Mesenchymal stem cell (in vitro differentiated cells and primary cell): Measurements from ENCODE around the gene SLC6A5. TPM values are rescaled to one million over a fixed set of nuclear protein-coding genes. Genes with fewer than 3 reads are reported as not detected.
"Not testable (repeated sequence)": the region's sequence is repeated elsewhere in the genome, so short reads cannot be mapped to it uniquely, and the experiment has no call there.

Source experiments
- DNase-seq: peaks from one replicate; pipeline ENCODE4 v3.0.0-alpha.2; 2013
- H2AFZ ChIP-seq: one replicate; pipeline ENCODE4 v1.6.1; 2013; ENCODE audit warnings: low read depth, mild to moderate bottlenecking, control low read depth, inconsistent platforms, low read length, moderate library complexity
- H2AK5ac ChIP-seq: 2 replicates; pipeline ENCODE4 v1.6.1; 2013; ENCODE audit warnings: low read length, moderate library complexity, mild to moderate bottlenecking, inconsistent platforms; ENCODE audit not compliant: severe bottlenecking
- H2BK120ac ChIP-seq: one replicate; pipeline ENCODE4 v1.6.1; 2013; ENCODE audit warnings: low read depth, mild to moderate bottlenecking, inconsistent platforms, low read length, moderate library complexity
- H2BK12ac ChIP-seq, 2 experiments: one replicate each; pipeline ENCODE4 v1.6.1; 2013; ENCODE audit warnings: inconsistent platforms in 2 of 2, low read length in 2 of 2, mild to moderate bottlenecking in 2 of 2, moderate library complexity in 2 of 2, control low read depth in 1 of 2
- H2BK15ac ChIP-seq: one replicate; pipeline ENCODE4 v1.6.1; 2013; ENCODE audit warnings: mild to moderate bottlenecking, low read depth, inconsistent platforms; ENCODE audit not compliant: poor library complexity, severe bottlenecking
- H2BK5ac ChIP-seq: 2 replicates; pipeline ENCODE4 v1.6.1; 2013; ENCODE audit warnings: low read depth, mild to moderate bottlenecking, low read length, control low read depth, inconsistent platforms; ENCODE audit not compliant: poor library complexity, severe bottlenecking
- H3K14ac ChIP-seq, 2 experiments: one replicate each; pipeline ENCODE4 v1.6.1; 2013; ENCODE audit warnings: inconsistent platforms in 2 of 2, low read length in 2 of 2, control low read depth in 1 of 2, mild to moderate bottlenecking in 1 of 2, moderate library complexity in 1 of 2
- H3K18ac ChIP-seq, 2 experiments: one replicate each; pipeline ENCODE4 v1.6.1; 2013; ENCODE audit warnings: inconsistent platforms in 2 of 2, low read length in 2 of 2, control low read depth in 1 of 2, low read depth in 1 of 2, mild to moderate bottlenecking in 1 of 2
- H3K23ac ChIP-seq, 2 experiments: one replicate each; pipeline ENCODE4 v1.6.1; 2013; ENCODE audit warnings: inconsistent platforms in 2 of 2, low read length in 2 of 2, mild to moderate bottlenecking in 2 of 2, moderate library complexity in 2 of 2, control low read depth in 1 of 2
- H3K27ac ChIP-seq: 2 replicates; pipeline ENCODE4 v1.5.1; 2013; ENCODE audit warnings: mild to moderate bottlenecking, moderate library complexity, low read length, control low read depth, inconsistent platforms; ENCODE audit not compliant: poor library complexity, severe bottlenecking
- H3K27me3 ChIP-seq, 2 experiments: 2 replicates each; pipeline versions ENCODE4 v1.6.1 to v1.7.0; 2013; ENCODE audit warnings: low read length in 2 of 2, mild to moderate bottlenecking in 2 of 2, moderate library complexity in 2 of 2, control low read depth in 1 of 2, inconsistent platforms in 1 of 2; ENCODE audit not compliant: control insufficient read depth in 1 of 2, insufficient read depth in 1 of 2
- H3K36me3 ChIP-seq, 2 experiments: 2 replicates each; pipeline versions ENCODE4 v1.6.1 to v1.7.0; 2013; ENCODE audit warnings: low read length in 2 of 2, control low read depth in 1 of 2, inconsistent platforms in 1 of 2, low read depth in 1 of 2, mild to moderate bottlenecking in 1 of 2; ENCODE audit not compliant: insufficient read depth in 2 of 2, control insufficient read depth in 1 of 2
- H3K4ac ChIP-seq, 2 experiments: one replicate each; pipeline ENCODE4 v1.6.1; 2013; ENCODE audit warnings: inconsistent platforms in 2 of 2, low read length in 2 of 2, mild to moderate bottlenecking in 2 of 2, moderate library complexity in 2 of 2, control low read depth in 1 of 2, low read depth in 1 of 2
- H3K4me1 ChIP-seq: 2 replicates; pipeline ENCODE4 v1.6.1; 2013; ENCODE audit warnings: low read depth, low read length, control low read depth; ENCODE audit not compliant: control insufficient read depth, insufficient read depth
- H3K4me2 ChIP-seq: 2 replicates; pipeline ENCODE4 v1.6.1; 2013; ENCODE audit warnings: low read length, mild to moderate bottlenecking, inconsistent platforms; ENCODE audit not compliant: poor library complexity, severe bottlenecking
- H3K4me3 ChIP-seq, 2 experiments: 2 replicates each; pipeline versions ENCODE4 v1.5.1 to v1.7.0; 2013; ENCODE audit warnings: low read length in 2 of 2, mild to moderate bottlenecking in 2 of 2, control low read depth in 1 of 2, low read depth in 1 of 2; ENCODE audit not compliant: insufficient read depth in 1 of 2
- H3K79me1 ChIP-seq: replicated peaks from 2 replicates; pipeline ENCODE4 v1.6.1; 2013; ENCODE audit warnings: mild to moderate bottlenecking, control low read depth, low read length, inconsistent platforms; ENCODE audit not compliant: poor library complexity, severe bottlenecking
- H3K9ac ChIP-seq: 2 replicates; pipeline ENCODE4 v1.7.0; 2013; ENCODE audit warnings: mild to moderate bottlenecking, low read length, moderate library complexity
- H3K9me3 ChIP-seq: 2 replicates; pipeline ENCODE4 v1.7.0; 2013; ENCODE audit warnings: mild to moderate bottlenecking, low read length; ENCODE audit not compliant: control insufficient read depth
- H4K8ac ChIP-seq: one replicate; pipeline ENCODE4 v1.6.1; 2013; ENCODE audit warnings: inconsistent platforms, mild to moderate bottlenecking, low read length, moderate library complexity
- H4K91ac ChIP-seq: one replicate; pipeline ENCODE4 v1.6.1; 2013; ENCODE audit warnings: mild to moderate bottlenecking, low read length, inconsistent platforms
- WGBS: methylation state at CpG from one replicate; pipeline ENCODE4 v1.1.7; 2013; ENCODE audit warnings: mixed read lengths; 5-methylcytosine and 5-hydroxymethylcytosine counted together
- polyA plus RNA-seq, 2 experiments: library from polyadenylated mRNA; stranded (reverse); fragments of 200-250 nt; gene quantifications; one replicate each; pipeline ENCODE4 v1.2.3, GENCODE V29; 2013

The SLC6A5 gene
- not detected for polyA plus RNA-seq (2013, experiment 1 of 2)
- polyA plus RNA-seq (2013, experiment 2 of 2), result not detected

GRCh38 chr11:20599221-20600019 is at the start of gene SLC6A5:
TSS of gene SLC6A5 (plus strand) at chr11:20599608. CDS start at chr11:20599673, 65 bp downstream.
- H4K91ac ChIP-seq, result no peak within 1 kb of the TSS
- 29% methylated on average over 25 of the region's 25 CpGs for WGBS
- peaks cover 8% of the 10 kb centered on the region for H3K4me1 ChIP-seq

DNA sequence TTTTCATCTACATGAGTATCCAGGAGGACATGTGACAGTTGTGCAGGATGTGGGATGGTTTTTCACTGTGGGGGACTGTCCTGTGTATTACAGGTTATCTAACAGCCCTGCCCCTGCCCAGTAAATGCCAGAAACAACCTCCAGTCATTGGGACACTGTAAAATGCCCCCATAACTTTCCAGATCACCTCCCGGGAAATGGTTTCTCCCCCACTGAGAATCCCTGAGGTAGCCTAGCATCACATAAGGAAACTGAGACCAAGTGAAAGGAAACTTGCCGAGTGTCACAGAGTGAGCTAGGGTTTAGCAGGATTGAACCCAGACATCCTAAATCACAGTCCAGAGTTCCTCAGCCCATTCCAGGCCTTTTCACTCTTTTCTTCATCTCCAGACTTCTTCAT is 48.3 kb upstream of the SLC6A5 start:
- H2BK12ac ChIP-seq, result no peak overlapping the region
- no peak overlapping the region for H3K9ac ChIP-seq
- H3K27ac ChIP-seq, result no peak overlapping the region
- H4K8ac ChIP-seq, result no peak overlapping the region
- 53% methylated on average over 2 of the region's 2 CpGs for WGBS
- no peak overlapping the region for H2AK5ac ChIP-seq
- no peak overlapping the region for H2BK5ac ChIP-seq
- H4K91ac ChIP-seq, result no peak overlapping the region
- H3K9me3 ChIP-seq, result no peaks in the 10 kb centered on the region
- no peaks in the 10 kb centered on the region for H3K36me3 ChIP-seq
- no peak overlapping the region for H3K4me2 ChIP-seq
- H3K18ac ChIP-seq, result no peak overlapping the region
- H3K4me3 ChIP-seq, result no peak overlapping the region
- no peak for DNase-seq
- H3K27me3 ChIP-seq, result no peaks in the 10 kb centered on the region
- H3K4ac ChIP-seq, result no peak overlapping the region
- H2BK15ac ChIP-seq, result no peak overlapping the region
- H3K14ac ChIP-seq, result no peak overlapping the region
- no peaks in the 10 kb centered on the region for H3K4me1 ChIP-seq
- no peak overlapping the region for H3K23ac ChIP-seq
- H3K79me1 ChIP-seq, result no peaks in the 10 kb centered on the region
- H2AFZ ChIP-seq, result no peak overlapping the region
- H2BK120ac ChIP-seq, result no peak overlapping the region

More at GRCh38 chr11:20599221-20600019, at the start of gene SLC6A5:
- no peak within 1 kb of the TSS for H3K4me2 ChIP-seq
- H2BK12ac ChIP-seq, result no peak within 1 kb of the TSS
- H2BK5ac ChIP-seq, result no peak within 1 kb of the TSS
- no peak within 1 kb of the TSS for H3K14ac ChIP-seq
- H2AFZ ChIP-seq, result no peak within 1 kb of the TSS
- no peak within 1 kb of the TSS for H3K4me3 ChIP-seq
- peak; percentile 19 for DNase-seq
- H3K36me3 ChIP-seq, result no peaks in the 10 kb centered on the region
- no peak within 1 kb of the TSS for H2BK120ac ChIP-seq
- H3K79me1 ChIP-seq, result no peaks in the 10 kb centered on the region
- no peaks in the 10 kb centered on the region for H3K9me3 ChIP-seq
- no peak within 1 kb of the TSS for H3K27ac ChIP-seq
- no peak within 1 kb of the TSS for H3K18ac ChIP-seq
- H2BK15ac ChIP-seq, result no peak within 1 kb of the TSS
- H3K27me3 ChIP-seq, result peaks cover 74 to 98% of the 10 kb centered on the region in 2 experiments
- no peak within 1 kb of the TSS for H4K8ac ChIP-seq
- H3K9ac ChIP-seq, result no peak within 1 kb of the TSS
- H3K23ac ChIP-seq, result no peak within 1 kb of the TSS
- H2AK5ac ChIP-seq, result no peak within 1 kb of the TSS
- H3K4ac ChIP-seq, result no peak within 1 kb of the TSS

DNA sequence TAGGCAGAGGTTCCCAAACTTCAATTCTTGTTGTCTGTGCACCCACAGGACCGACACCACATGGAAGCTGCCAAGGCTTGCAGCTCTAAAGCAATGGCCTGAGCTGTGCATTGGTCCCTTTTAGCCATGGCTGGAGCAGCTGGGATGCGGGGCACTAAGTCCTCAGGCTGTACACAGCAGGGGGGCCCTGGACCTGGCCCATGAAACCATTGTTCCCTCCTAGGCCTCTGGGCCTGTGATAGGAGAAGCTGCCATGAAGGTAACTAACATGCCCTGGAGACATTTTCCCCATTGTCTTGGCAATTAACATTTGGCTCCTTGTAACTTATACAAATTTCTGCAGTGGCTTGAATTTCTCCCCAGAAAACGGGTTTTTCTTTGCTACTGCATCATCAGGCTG is 43.6 kb upstream of the SLC6A5 start:
- DNase-seq, result no peak
- H3K4ac ChIP-seq, result no peak overlapping the region
- no peak overlapping the region for H3K4me3 ChIP-seq
- no peak overlapping the region for H4K91ac ChIP-seq
- H3K9me3 ChIP-seq, result no peaks in the 10 kb centered on the region
- H3K4me1 ChIP-seq, result no peaks in the 10 kb centered on the region
- H3K23ac ChIP-seq, result no peak overlapping the region
- WGBS, result 34% methylated on average over 3 of the region's 3 CpGs
- no peak overlapping the region for H3K27ac ChIP-seq
- no peak overlapping the region for H2BK15ac ChIP-seq
- H2AFZ ChIP-seq, result no peak overlapping the region
- no peaks in the 10 kb centered on the region for H3K79me1 ChIP-seq
- no peaks in the 10 kb centered on the region for H3K36me3 ChIP-seq
- H2AK5ac ChIP-seq, result no peak overlapping the region
- no peak overlapping the region for H4K8ac ChIP-seq
- no peak overlapping the region for H3K9ac ChIP-seq
- no peak overlapping the region for H3K4me2 ChIP-seq
- no peak overlapping the region for H2BK12ac ChIP-seq
- H2BK120ac ChIP-seq, result no peak overlapping the region
- H2BK5ac ChIP-seq, result no peak overlapping the region
- H3K27me3 ChIP-seq, result no peaks in the 10 kb centered on the region
- H3K14ac ChIP-seq, result no peak overlapping the region
- no peak overlapping the region for H3K18ac ChIP-seq

DNA sequence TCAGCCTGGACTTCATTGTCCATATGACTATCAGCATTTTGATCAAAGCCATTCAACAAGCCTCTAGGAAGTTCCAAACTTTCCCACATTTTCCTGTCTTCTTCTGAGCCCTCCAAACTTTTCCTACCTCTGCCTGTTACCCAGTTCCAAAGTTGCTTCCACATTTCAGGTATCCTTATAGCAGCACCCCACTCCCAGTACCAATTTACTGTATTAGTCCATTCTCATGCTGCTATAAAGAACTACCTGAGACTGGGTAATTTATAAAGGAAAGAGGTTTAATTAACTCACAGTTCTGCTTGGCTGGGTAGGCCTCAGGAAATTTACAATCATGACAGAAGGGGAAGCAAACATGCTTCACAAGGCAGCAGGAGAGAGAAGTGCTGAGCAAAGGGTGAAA is 43.0 kb upstream of the SLC6A5 start:
- not testable (repeated sequence) for H3K36me3 ChIP-seq, H3K79me1 ChIP-seq, H4K91ac ChIP-seq, H3K18ac ChIP-seq, H2BK5ac ChIP-seq, H3K9me3 ChIP-seq, H3K4me2 ChIP-seq, H2BK12ac ChIP-seq, H3K9ac ChIP-seq, H3K4me3 ChIP-seq, H2BK120ac ChIP-seq, H4K8ac ChIP-seq, H2AFZ ChIP-seq, H3K4me1 ChIP-seq, H2AK5ac ChIP-seq, H2BK15ac ChIP-seq, H3K4ac ChIP-seq, DNase-seq, H3K14ac ChIP-seq, H3K27me3 ChIP-seq, H3K27ac ChIP-seq, H3K23ac ChIP-seq
